ENCODE measurements around the gene NPBWR2.
A peak's percentile ranks its signal among the peaks of the same experiment; 100 is the strongest.

Gene NPBWR2

DNA sequence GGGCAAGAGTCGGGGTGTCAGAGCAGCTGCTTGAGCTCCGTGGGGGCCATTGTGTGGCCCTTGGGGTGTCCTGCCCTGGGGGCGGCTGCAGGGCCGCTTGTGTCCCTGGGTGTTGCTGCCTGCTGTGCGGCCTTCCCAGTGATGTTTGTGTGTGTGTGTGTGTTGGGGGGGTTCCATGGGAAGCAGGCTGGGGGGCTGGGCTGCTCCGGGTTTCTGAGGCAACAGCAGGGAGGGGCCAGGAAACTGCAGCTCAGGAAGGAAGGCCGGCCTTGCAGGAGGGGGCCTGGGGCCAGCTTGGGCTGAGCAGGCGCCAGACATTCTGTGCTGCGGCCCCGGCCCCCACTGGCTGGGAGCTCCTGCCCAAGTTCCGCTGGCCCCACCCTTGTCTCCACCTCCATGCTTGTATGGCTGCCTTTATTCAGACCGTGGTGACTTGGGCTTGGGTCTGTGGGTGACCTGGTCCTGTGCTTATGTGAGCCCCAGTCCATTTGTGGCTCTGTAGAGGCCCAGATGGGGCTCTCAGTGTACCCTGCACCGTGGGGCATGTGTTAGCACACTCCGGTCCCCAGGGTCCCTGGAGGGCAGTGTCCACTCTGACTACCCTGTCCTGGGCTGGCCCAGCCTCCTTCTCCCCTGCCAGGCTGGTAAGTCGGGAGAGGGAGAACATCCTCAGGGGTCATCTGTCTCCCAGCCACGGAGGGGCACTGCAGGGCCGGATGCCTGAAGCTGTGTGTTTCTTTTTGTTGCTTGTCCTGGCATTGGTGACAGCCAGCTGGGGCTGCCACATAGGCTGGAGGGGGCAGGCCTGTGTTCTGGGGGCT is 53.3 kb downstream of the NPBWR2 start:
- peak; percentile 70 for DNase-seq (ENCODE audit: low spot score)
- in situ Hi-C loops (cut with MboI; ENCODE audit: low sequenced_read_pairs, unreplicated experiment), result no loop called here
- TF ChIP-seq, protein P1, sequence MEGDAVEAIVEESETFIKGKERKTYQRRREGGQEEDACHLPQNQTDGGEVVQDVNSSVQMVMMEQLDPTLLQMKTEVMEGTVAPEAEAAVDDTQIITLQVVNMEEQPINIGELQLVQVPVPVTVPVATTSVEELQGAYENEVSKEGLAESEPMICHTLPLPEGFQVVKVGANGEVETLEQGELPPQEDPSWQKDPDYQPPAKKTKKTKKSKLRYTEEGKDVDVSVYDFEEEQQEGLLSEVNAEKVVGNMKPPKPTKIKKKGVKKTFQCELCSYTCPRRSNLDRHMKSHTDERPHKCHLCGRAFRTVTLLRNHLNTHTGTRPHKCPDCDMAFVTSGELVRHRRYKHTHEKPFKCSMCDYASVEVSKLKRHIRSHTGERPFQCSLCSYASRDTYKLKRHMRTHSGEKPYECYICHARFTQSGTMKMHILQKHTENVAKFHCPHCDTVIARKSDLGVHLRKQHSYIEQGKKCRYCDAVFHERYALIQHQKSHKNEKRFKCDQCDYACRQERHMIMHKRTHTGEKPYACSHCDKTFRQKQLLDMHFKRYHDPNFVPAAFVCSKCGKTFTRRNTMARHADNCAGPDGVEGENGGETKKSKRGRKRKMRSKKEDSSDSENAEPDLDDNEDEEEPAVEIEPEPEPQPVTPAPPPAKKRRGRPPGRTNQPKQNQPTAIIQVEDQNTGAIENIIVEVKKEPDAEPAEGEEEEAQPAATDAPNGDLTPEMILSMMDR (IDR thresholded peaks at IDR 0.05; ENCODE audit: borderline replicate concordance, control extremely low read depth, extremely low read depth, insufficient read depth, missing control alignments), result no peak

Data from GM13976 (cell line).